DOHH2 (cell line): ENCODE data around the gene SYN1.

Experiments used
- EZH2phosphoT487 ChIP-seq: fragments of 200-600 bp; sonication (generic); IDR thresholded peaks from 2 replicates; pipeline ENCODE4 v1.6.1; 2017; ENCODE audit warnings: borderline replicate concordance, mild to moderate bottlenecking, antibody characterized with exemption, low read length, moderate library complexity, mixed read lengths
- TF ChIP-seq, protein P1 (sequence below): fragments of 200-600 bp; sonication (generic); IDR thresholded peaks from one replicate; pipeline ENCODE4 v1.5.1; 2014; ENCODE audit warnings: antibody characterized with exemption, mild to moderate bottlenecking, low read depth, low read length; ENCODE audit not compliant: poor library complexity, severe bottlenecking

DNA sequence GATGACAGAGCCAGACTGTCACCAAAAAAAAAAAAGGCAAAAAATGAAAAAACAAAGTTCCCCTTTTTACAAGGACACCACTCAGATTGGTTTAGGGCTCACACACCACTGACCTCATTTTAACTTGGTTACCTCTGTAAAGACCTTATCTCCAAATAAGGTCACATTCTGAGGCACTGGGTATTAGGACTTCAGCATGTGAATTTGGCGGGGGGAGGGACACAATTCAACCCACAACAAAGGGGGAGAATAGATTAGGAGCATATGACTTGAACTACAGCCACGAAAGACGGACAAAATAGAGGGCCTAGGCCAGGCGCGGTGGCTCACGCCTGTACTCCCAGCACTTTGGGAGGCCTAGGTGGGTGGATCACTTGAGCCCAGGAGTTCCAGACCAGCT, 89.6 kb downstream of the SYN1 start:
- TF ChIP-seq, protein P1, sequence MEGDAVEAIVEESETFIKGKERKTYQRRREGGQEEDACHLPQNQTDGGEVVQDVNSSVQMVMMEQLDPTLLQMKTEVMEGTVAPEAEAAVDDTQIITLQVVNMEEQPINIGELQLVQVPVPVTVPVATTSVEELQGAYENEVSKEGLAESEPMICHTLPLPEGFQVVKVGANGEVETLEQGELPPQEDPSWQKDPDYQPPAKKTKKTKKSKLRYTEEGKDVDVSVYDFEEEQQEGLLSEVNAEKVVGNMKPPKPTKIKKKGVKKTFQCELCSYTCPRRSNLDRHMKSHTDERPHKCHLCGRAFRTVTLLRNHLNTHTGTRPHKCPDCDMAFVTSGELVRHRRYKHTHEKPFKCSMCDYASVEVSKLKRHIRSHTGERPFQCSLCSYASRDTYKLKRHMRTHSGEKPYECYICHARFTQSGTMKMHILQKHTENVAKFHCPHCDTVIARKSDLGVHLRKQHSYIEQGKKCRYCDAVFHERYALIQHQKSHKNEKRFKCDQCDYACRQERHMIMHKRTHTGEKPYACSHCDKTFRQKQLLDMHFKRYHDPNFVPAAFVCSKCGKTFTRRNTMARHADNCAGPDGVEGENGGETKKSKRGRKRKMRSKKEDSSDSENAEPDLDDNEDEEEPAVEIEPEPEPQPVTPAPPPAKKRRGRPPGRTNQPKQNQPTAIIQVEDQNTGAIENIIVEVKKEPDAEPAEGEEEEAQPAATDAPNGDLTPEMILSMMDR, result no peak
- no peak for TF ChIP-seq EZH2phosphoT487
